ENCODE results near the gene INSR.

The INSR gene

GRCh38 chr19:7098701-7099596, 195.3 kb downstream of the INSR start (continued):
- 0 out of 2 replicates have a peak, but pooled peaks have one; percentile 36 for TF ChIP-seq PRDM1 (tag by site-specific recombination; IDR thresholded peaks at IDR 0.05)
- TF ChIP-seq SCRT2 (tag by site-specific recombination; IDR thresholded peaks at IDR 0.05): no peak
- peak; percentile 44; the same call in 1 of the 2 replicates for TF ChIP-seq PRDM10 (tag by site-specific recombination; IDR thresholded peaks at IDR 0.05)
- no peak for TF ChIP-seq ZNF140 (tag by site-specific recombination; IDR thresholded peaks at IDR 0.05)
- TF ChIP-seq EGR2 (tag by site-specific recombination; IDR thresholded peaks at IDR 0.05; ENCODE audit: low read depth): peak; percentile 94
- TF ChIP-seq ZNF473 (tag by site-specific recombination; IDR thresholded peaks at IDR 0.05): no peak
- no peak for TF ChIP-seq ZBTB1 (tag by site-specific recombination; IDR thresholded peaks at IDR 0.05)
- peak; percentile 77 for TF ChIP-seq KLF16 (tag by site-specific recombination; IDR thresholded peaks at IDR 0.05)
- TF ChIP-seq ZNF324 (tag by site-specific recombination; IDR thresholded peaks at IDR 0.05): peak; percentile 82
- TF ChIP-seq ZNF670 (tag by site-specific recombination; IDR thresholded peaks at IDR 0.05; ENCODE audit: low read depth): no peak
- peak; percentile 100 for TF ChIP-seq HIC1 (tag by site-specific recombination; IDR thresholded peaks at IDR 0.05)
- peak; percentile 89 for TF ChIP-seq ZNF580 (tag by site-specific recombination; IDR thresholded peaks at IDR 0.05)
- peak; percentile 98 for TF ChIP-seq ZNF398 (tag by site-specific recombination; IDR thresholded peaks at IDR 0.05)
- TF ChIP-seq KLF17 (tag by site-specific recombination; IDR thresholded peaks at IDR 0.05): peak; percentile 83; the same call in 1 of the 2 replicates
- TF ChIP-seq ZNF394 (tag by site-specific recombination; IDR thresholded peaks at IDR 0.05; ENCODE audit: borderline replicate concordance): peak; percentile 7; the same call in 1 of the 2 replicates
- peak; percentile 95 for TF ChIP-seq ZBTB17 (tag by site-specific recombination; IDR thresholded peaks at IDR 0.05)
- TF ChIP-seq ZNF792 (tag by site-specific recombination; IDR thresholded peaks at IDR 0.05): 0 out of 2 replicates have a peak, but pooled peaks have one; percentile 48
- TF ChIP-seq ZSCAN18 (tag by site-specific recombination; IDR thresholded peaks at IDR 0.05): no peak
- 0 out of 2 replicates have a peak, but pooled peaks have one; percentile 24 for TF ChIP-seq ZNF639 (tag by site-specific recombination; IDR thresholded peaks at IDR 0.05)
- 0 out of 2 replicates have a peak, but pooled peaks have one; percentile 38 for TF ChIP-seq ZNF501 (tag by site-specific recombination; IDR thresholded peaks at IDR 0.05)
- no peak for TF ChIP-seq ZNF658 (tag by site-specific recombination; IDR thresholded peaks at IDR 0.05)
- TF ChIP-seq ZNF2 (tag by site-specific recombination; IDR thresholded peaks at IDR 0.05): peak; percentile 59; the same call in 1 of the 2 replicates
- peak; percentile 78 for TF ChIP-seq GLIS2 (tag by site-specific recombination; IDR thresholded peaks at IDR 0.05)
